HEK293T (cell line): ENCODE data around the gene TEC.

ENCODE experiments used
- ELF4 ChIP-seq: fragments of 450-650 bp; IDR thresholded peaks from 2 replicates; pipeline ENCODE4 v1.6.1; 2017; ENCODE audit warnings: antibody characterized with exemption
- FOXM1 ChIP-seq: fragments of 450-650 bp; IDR thresholded peaks from 2 replicates; pipeline ENCODE4 v1.6.1; 2017; ENCODE audit warnings: mild to moderate bottlenecking, borderline replicate concordance
- PKNOX1 ChIP-seq: fragments of 450-650 bp; IDR thresholded peaks from 2 replicates; pipeline ENCODE4 v1.6.1; 2016
- SUZ12 ChIP-seq: fragments of 450-650 bp; IDR thresholded peaks from 2 replicates; pipeline ENCODE4 v1.6.1; 2016; ENCODE audit warnings: mild to moderate bottlenecking

GRCh38 chr4:48290146-48290772 lies 20.6 kb upstream of the TEC start:
- TF ChIP-seq FOXM1 = no peak
- no peak for TF ChIP-seq PKNOX1
- no peak for TF ChIP-seq SUZ12
- TF ChIP-seq ELF4 = no peak
